IMR-90 (cell line): ENCODE measurements around the gene GDF10. TPM values are rescaled to one million over a fixed set of nuclear protein-coding genes. Genes with fewer than 3 reads are reported as not detected.
A peak's percentile ranks its signal among the peaks of the same experiment; 100 is the strongest.

Source experiments
- ATAC-seq: fragments of 200-7000 bp; cut with Tn5 transposase; 2 replicates; pipeline ENCODE4 v1.9.1; 2020; ENCODE audit warnings: low read depth, mild to moderate bottlenecking, moderate library complexity
- BruUV-seq: library from RNA; stranded (reverse); fragments of 400-500 nt; replicated peaks from 2 replicates; lab custom pipeline; 2021; lab: Mats Ljungman, UMichigan
- CTCF ChIA-PET: fragments of 300-600 bp; formaldehyde crosslinking; extraction: SDS; loops from one replicate; lab custom pipeline; 2021; ENCODE audit warnings: antibody characterized with exemption; lab: Yijun Ruan, JAX
- POLR2A ChIA-PET: fragments of 300-600 bp; sonication (Branson Sonifier 250); formaldehyde crosslinking; loops from one replicate; lab custom pipeline; 2022; ENCODE audit warnings: antibody characterized with exemption; ENCODE audit not compliant: unreplicated experiment; lab: Charles Lee
- DNase-seq: peaks from one replicate; pipeline ENCODE4 v3.0.0; 2013
- H2AFZ ChIP-seq: replicated peaks from 2 replicates; pipeline ENCODE3; 2013; ENCODE audit warnings: low read length, mild to moderate bottlenecking; ENCODE audit not compliant: poor library complexity
- H2AK5ac ChIP-seq: 2 replicates; pipeline ENCODE4 v1.6.1; 2013; ENCODE audit warnings: low read depth, low read length, inconsistent platforms
- H2AK9ac ChIP-seq: replicated peaks from 2 replicates; pipeline ENCODE3; 2013; ENCODE audit warnings: mild to moderate bottlenecking, low read depth, low read length, moderate library complexity; ENCODE audit not compliant: poor library complexity
- H2BK120ac ChIP-seq: 2 replicates; pipeline ENCODE4 v1.6.1; 2013; ENCODE audit warnings: low read depth, low read length, inconsistent platforms
- H2BK15ac ChIP-seq: 3 replicates; pipeline ENCODE4 v1.6.1; 2013; ENCODE audit warnings: low read depth, low read length, inconsistent platforms
- H2BK20ac ChIP-seq: 2 replicates; pipeline ENCODE4 v1.6.1; 2013; ENCODE audit warnings: low read depth, mild to moderate bottlenecking, inconsistent platforms, low read length, moderate library complexity
- H2BK5ac ChIP-seq: 2 replicates; pipeline ENCODE4 v1.6.1; 2013; ENCODE audit warnings: mild to moderate bottlenecking, low read depth, low read length, inconsistent platforms; ENCODE audit not compliant: poor library complexity, severe bottlenecking
- H3K14ac ChIP-seq: replicated peaks from 2 replicates; pipeline ENCODE4 v1.6.1; 2013; ENCODE audit warnings: low read depth, low read length, inconsistent platforms
- H3K18ac ChIP-seq: 2 replicates; pipeline ENCODE4 v1.6.1; 2013; ENCODE audit warnings: low read depth, low read length, control low read depth
- H3K23ac ChIP-seq: 2 replicates; pipeline ENCODE4 v1.6.1; 2013; ENCODE audit warnings: low read depth, low read length, inconsistent platforms
- H3K27ac ChIP-seq: 2 replicates; pipeline ENCODE4 v1.5.1; 2013; ENCODE audit warnings: mild to moderate bottlenecking, control low read depth, low read length; ENCODE audit not compliant: insufficient read depth
- H3K27me3 ChIP-seq: 2 replicates; pipeline ENCODE4 v1.6.1; 2013; ENCODE audit warnings: low read length; ENCODE audit not compliant: control insufficient read depth, insufficient read depth
- H3K36me3 ChIP-seq: 2 replicates; pipeline ENCODE4 v1.6.1; 2013; ENCODE audit warnings: low read length, mixed read lengths; ENCODE audit not compliant: control insufficient read depth, insufficient read depth
- H3K4ac ChIP-seq: 2 replicates; pipeline ENCODE4 v1.6.1; 2013; ENCODE audit warnings: low read depth, low read length, inconsistent platforms
- H3K4me1 ChIP-seq: 2 replicates; pipeline ENCODE4 v1.6.1; 2013; ENCODE audit warnings: low read length, mixed read lengths; ENCODE audit not compliant: control insufficient read depth, insufficient read depth
- H3K4me2 ChIP-seq: 2 replicates; pipeline ENCODE4 v1.6.1; 2013; ENCODE audit warnings: low read depth, mild to moderate bottlenecking, control low read depth, low read length, moderate library complexity
- H3K4me3 ChIP-seq: 2 replicates; pipeline ENCODE4 v1.5.1; 2013; ENCODE audit warnings: low read depth, mild to moderate bottlenecking, control low read depth, low read length, moderate library complexity; ENCODE audit not compliant: insufficient read depth
- H3K56ac ChIP-seq: 2 replicates; pipeline ENCODE4 v1.6.1; 2013; ENCODE audit warnings: low read length, inconsistent platforms; ENCODE audit not compliant: insufficient read depth; ENCODE audit errors: extremely low read depth
- H3K79me1 ChIP-seq, 2 experiments: 2 replicates each; pipeline ENCODE4 v1.6.1; 2013; ENCODE audit warnings: low read length in 2 of 2, inconsistent platforms in 1 of 2, low read depth in 1 of 2
- H3K9ac ChIP-seq: 2 replicates; pipeline ENCODE4 v1.6.1; 2013; ENCODE audit warnings: low read depth, low read length, control low read depth
- H3K9me1 ChIP-seq: 2 replicates; pipeline ENCODE4 v1.6.1; 2013; ENCODE audit warnings: low read length, inconsistent platforms; ENCODE audit not compliant: insufficient read depth
- H3K9me3 ChIP-seq: 2 replicates; pipeline ENCODE4 v1.6.1; 2013; ENCODE audit warnings: low read length; ENCODE audit not compliant: control insufficient read depth, insufficient read depth
- H4K20me1 ChIP-seq: 2 replicates; pipeline ENCODE4 v1.6.1; 2013; ENCODE audit warnings: low read length, inconsistent platforms; ENCODE audit not compliant: insufficient read depth
- H4K5ac ChIP-seq: 2 replicates; pipeline ENCODE4 v1.6.1; 2013; ENCODE audit warnings: mild to moderate bottlenecking, low read depth, low read length, control low read depth
- H4K8ac ChIP-seq, 2 experiments: 2 replicates each; pipeline ENCODE4 v1.6.1; 2013; ENCODE audit warnings: low read depth in 2 of 2, low read length in 2 of 2, control low read depth in 1 of 2, inconsistent platforms in 1 of 2
- H4K91ac ChIP-seq: 2 replicates; pipeline ENCODE4 v1.6.1; 2013; ENCODE audit warnings: low read depth, low read length, inconsistent platforms; ENCODE audit not compliant: insufficient read depth
- BHLHE40 ChIP-seq: fragments of 150-350 bp; IDR thresholded peaks from 2 replicates; pipeline ENCODE4 v1.6.1; 2016; ENCODE audit warnings: mild to moderate bottlenecking, low read depth, low read length
- CEBPB ChIP-seq: IDR thresholded peaks from 2 replicates; pipeline ENCODE4 v1.6.1; 2012; ENCODE audit warnings: low read depth, low read length, improper control_type of control experiment
- CHD1 ChIP-seq: IDR thresholded peaks from 2 replicates; pipeline ENCODE4 v1.6.1; 2012; ENCODE audit warnings: low read depth, low read length, improper control_type of control experiment
- ELK1 ChIP-seq: fragments of 150-350 bp; IDR thresholded peaks from 2 replicates; pipeline ENCODE4 v1.6.1; 2016; ENCODE audit warnings: low read depth, mild to moderate bottlenecking, low read length, moderate library complexity, borderline replicate concordance
- FOS ChIP-seq: fragments of 150-350 bp; IDR thresholded peaks from 2 replicates; pipeline ENCODE4 v1.6.1; 2016; ENCODE audit warnings: low read depth, low read length
- MAFK ChIP-seq: IDR thresholded peaks from 2 replicates; pipeline ENCODE4 v1.6.1; 2012; ENCODE audit warnings: low read depth, low read length, improper control_type of control experiment
- MAZ ChIP-seq: IDR thresholded peaks from 2 replicates; pipeline ENCODE4 v1.6.1; 2012; ENCODE audit warnings: low read depth, mild to moderate bottlenecking, low read length, improper control_type of control experiment, moderate library complexity, borderline replicate concordance
- MXI1 ChIP-seq: IDR thresholded peaks from 2 replicates; pipeline ENCODE4 v1.6.1; 2012; ENCODE audit warnings: low read depth, mild to moderate bottlenecking, low read length, moderate library complexity, borderline replicate concordance
- NFE2L2 ChIP-seq: fragments of 150-350 bp; IDR thresholded peaks from 2 replicates; pipeline ENCODE4 v1.6.1; 2016; ENCODE audit warnings: low read depth, mild to moderate bottlenecking, low read length
- POLR2A ChIP-seq: IDR thresholded peaks from 2 replicates; pipeline ENCODE4 v1.6.1; 2012; ENCODE audit warnings: mild to moderate bottlenecking, low read depth, low read length
- RAD21 ChIP-seq: IDR thresholded peaks from 2 replicates; pipeline ENCODE4 v1.6.1; 2012; ENCODE audit warnings: low read length, improper control_type of control experiment
- RFX5 ChIP-seq: IDR thresholded peaks from 2 replicates; pipeline ENCODE4 v1.8.0; 2012; ENCODE audit warnings: low read depth, mild to moderate bottlenecking, low read length, moderate library complexity
- SMC3 ChIP-seq: fragments of 150-350 bp; IDR thresholded peaks from 2 replicates; pipeline ENCODE4 v1.6.1; 2016; ENCODE audit warnings: low read depth, mild to moderate bottlenecking, antibody characterized with exemption, low read length, moderate library complexity
- USF2 ChIP-seq: fragments of 150-350 bp; IDR thresholded peaks from 2 replicates; pipeline ENCODE4 v1.6.1; 2017; ENCODE audit warnings: mild to moderate bottlenecking, antibody characterized with exemption, low read length, low read depth
- WGBS, 2 experiments: methylation state at CpG; one replicate each; pipeline versions ENCODE4 v1.1.5 to v1.1.7; 2013; ENCODE audit warnings: missing lambda C conversion rate in 2 of 2; ENCODE audit not compliant: insufficient read length in 1 of 2; ENCODE audit errors: extremely low coverage in 2 of 2; 5-methylcytosine and 5-hydroxymethylcytosine counted together
- dilution Hi-C: fragments of 300-500 bp; cut with HindIII; formaldehyde crosslinking; loops from one replicate; pipeline ENCODE4 v1.14.3; 2018; ENCODE audit warnings: low sequenced_read_pairs; ENCODE audit not compliant: unreplicated experiment
- in situ Hi-C: fragments of 300-500 bp; cut with MboI; formaldehyde crosslinking; loops from 3 replicates; pipeline ENCODE4 v1.14.3; 2019; ENCODE audit warnings: low sequenced_read_pairs, inconsistent platforms, mixed read lengths
- intact Hi-C: fragments of 100-400 bp; cut with micrococcal nuclease; formaldehyde crosslinking; loops from 2 replicates; pipeline ENCODE4 v1.10.0; 2022
- polyA plus RNA-seq, 3 experiments: library from polyadenylated mRNA; depleted of rRNA; stranded (reverse); fragments of >200 nt; gene quantifications; 2 replicates each; pipeline ENCODE4 v1.2.3, GENCODE V29; 2012; ENCODE audit warnings: low replicate concordance in 1 of 3
- total RNA-seq: library from RNA; depleted of rRNA; stranded (reverse); fragments of >200 nt; gene quantifications from 2 replicates; pipeline ENCODE4 v1.2.3, GENCODE V29; 2012
- TF ChIP-seq, protein P1 (sequence below): conservative IDR thresholded peaks from 2 replicates; pipeline ENCODE4 v1.5.1; 2012; ENCODE audit warnings: mild to moderate bottlenecking, low read depth, low read length, improper control_type of control experiment

GDF10 gene
- total and polyA plus RNA-seq, 2 of the 4 experiments (the other 2 are of a cell fraction), result 0.34 TPM; not detected in 1

DNA sequence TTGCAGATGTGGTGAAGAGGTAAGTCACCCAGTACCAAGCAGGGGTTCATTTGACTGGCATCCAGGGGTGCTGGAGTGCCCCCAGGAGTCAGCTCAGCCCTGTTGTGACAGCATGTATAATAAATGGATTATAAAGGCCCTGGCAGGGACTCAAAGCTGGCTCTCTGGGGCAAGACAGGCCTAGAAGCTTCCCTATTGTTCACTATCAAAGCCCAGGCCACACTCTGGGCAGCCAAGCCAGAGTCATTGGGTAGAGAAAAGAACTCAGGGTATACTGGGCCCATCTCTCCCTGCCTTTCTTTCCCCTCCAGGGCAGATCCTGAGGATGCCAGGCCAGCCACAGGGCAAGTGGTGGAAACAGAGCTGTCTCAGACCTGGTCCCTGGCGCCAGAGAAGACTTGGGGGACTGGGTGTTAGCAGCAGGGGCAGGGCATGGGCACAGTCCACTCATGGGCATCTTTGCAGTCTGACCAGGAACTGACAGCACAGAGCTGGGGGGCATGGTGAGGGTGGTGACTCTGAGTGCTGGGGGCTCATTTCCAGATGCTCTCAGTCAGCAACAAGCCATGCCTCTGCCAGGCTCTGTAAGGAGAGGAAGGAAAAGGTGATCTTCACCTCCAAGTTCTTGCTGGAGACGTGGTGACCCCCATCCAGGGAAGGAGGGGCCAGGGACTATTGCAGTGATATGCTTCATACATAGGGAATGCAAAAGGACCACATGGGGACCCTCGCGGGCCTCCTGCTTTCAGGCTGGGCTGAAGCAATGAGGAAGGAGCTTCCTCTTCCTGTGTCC, 59.8 kb downstream of the GDF10 start:
- Histone ChIP-seq H2AFZ (peak overlapping the region; percentile 16), H3K36me3 (no peaks in the 10 kb centered on the region), H3K9ac (no peak overlapping the region), H4K20me1 (no peaks in the 10 kb centered on the region), H4K91ac (no peak overlapping the region), H2AK5ac (no peak overlapping the region), H3K56ac (no peak overlapping the region), H3K14ac (no peak overlapping the region), H4K5ac (no peak overlapping the region), H3K4me3 (no peak overlapping the region), H2BK120ac (no peak overlapping the region), H3K9me3 (no peaks in the 10 kb centered on the region), H2BK5ac (no peak overlapping the region), H3K27ac (no peak overlapping the region), H2BK15ac (no peak overlapping the region), H3K79me1 (no peaks in the 10 kb centered on the region), H3K23ac (no peak overlapping the region), H3K4me2 (no peak overlapping the region), H3K27me3 (peaks cover 26% of the 10 kb centered on the region), H2BK20ac (no peak overlapping the region), H3K4ac (no peak overlapping the region), H4K8ac (no peak overlapping the region), H3K18ac (no peak overlapping the region), H3K9me1 (no peaks in the 10 kb centered on the region), H3K4me1 (no peaks in the 10 kb centered on the region), H2AK9ac (no peak overlapping the region)
- 50% methylated on average over 1 of the region's 4 CpGs; no CpG with 5 or more reads in 1 of the 2 experiments for WGBS, 2 experiments
- dilution Hi-C loops, result no loop called here
- ATAC-seq (no peak), DNase-seq (no peak)
- ChIA-PET CTCF (no interaction called here), POLR2A (no interaction called here)
- no TSS peak for BruUV-seq
- in situ Hi-C loops, result no loop called here
- intact Hi-C loops, result loop anchor here (2.0 kb wide), 1 partner anchor 79 kb away; no protein-coding TSS in a partner anchor
- TF ChIP-seq ELK1, result no peak
- no peak for TF ChIP-seq MAZ
- TF ChIP-seq SMC3, result no peak
- no peak for TF ChIP-seq RFX5
- TF ChIP-seq NFE2L2, result no peak
- no peak for TF ChIP-seq CEBPB
- TF ChIP-seq FOS, result no peak
- no peak for TF ChIP-seq MXI1
- no peak for TF ChIP-seq MAFK
- no peak for TF ChIP-seq RAD21
- no peak for TF ChIP-seq POLR2A
- TF ChIP-seq BHLHE40, result no peak
- no peak for TF ChIP-seq USF2
- TF ChIP-seq CHD1, result no peak
- TF ChIP-seq, protein P1, sequence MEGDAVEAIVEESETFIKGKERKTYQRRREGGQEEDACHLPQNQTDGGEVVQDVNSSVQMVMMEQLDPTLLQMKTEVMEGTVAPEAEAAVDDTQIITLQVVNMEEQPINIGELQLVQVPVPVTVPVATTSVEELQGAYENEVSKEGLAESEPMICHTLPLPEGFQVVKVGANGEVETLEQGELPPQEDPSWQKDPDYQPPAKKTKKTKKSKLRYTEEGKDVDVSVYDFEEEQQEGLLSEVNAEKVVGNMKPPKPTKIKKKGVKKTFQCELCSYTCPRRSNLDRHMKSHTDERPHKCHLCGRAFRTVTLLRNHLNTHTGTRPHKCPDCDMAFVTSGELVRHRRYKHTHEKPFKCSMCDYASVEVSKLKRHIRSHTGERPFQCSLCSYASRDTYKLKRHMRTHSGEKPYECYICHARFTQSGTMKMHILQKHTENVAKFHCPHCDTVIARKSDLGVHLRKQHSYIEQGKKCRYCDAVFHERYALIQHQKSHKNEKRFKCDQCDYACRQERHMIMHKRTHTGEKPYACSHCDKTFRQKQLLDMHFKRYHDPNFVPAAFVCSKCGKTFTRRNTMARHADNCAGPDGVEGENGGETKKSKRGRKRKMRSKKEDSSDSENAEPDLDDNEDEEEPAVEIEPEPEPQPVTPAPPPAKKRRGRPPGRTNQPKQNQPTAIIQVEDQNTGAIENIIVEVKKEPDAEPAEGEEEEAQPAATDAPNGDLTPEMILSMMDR, result no peak
